ENCODE data around the gene PCDH8. TPM values are rescaled to one million over a fixed set of nuclear protein-coding genes. Genes with fewer than 3 reads are reported as not detected.
A peak's percentile ranks its signal among the peaks of the same experiment; 100 is the strongest.

The PCDH8 gene
- total and polyA plus RNA-seq, 2 of the 13 experiments (the other 11 are each of a cell fraction or from before 2014, with no cell fraction given), result not detected

DNA sequence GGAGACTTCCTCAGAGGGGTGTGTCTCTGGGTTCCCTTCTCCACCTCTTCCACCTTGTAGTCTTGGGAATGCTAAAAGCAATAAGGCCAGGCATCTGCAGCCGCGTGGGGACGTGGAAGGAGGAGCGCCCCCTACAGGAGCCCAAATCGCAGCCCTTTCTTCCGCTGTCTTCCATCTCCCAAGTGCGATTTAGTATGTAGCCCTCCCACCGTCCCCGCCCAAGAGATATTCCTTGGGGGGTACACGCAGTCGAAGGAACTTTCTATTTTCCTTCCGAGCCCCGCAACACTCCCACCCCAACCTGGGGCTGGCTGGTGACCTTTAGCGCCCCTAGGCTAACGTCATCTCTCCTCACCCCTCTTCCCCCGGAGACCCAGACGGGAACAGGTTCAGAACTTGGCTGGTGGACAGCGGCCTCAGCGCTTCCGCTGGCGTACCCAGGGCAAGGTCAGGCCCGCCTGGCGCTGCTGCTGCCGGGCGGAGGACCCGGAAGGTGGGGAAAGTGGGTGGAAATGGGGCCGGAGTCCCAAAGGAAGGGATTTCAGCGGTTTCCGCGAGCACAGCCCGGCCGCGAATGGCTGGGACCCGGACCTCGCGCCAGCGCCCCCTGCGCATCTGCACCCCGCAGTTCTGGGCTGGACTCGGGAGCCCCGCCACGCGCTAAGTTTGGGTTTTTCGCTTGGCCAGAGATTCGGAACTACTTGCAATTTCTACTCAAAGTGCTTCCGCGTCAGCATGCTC, 2.1 kb upstream of the PCDH8 start (continued):
- TF ChIP-seq FOXA1 (IDR thresholded peaks at IDR 0.05) (no peak), FOXA1 (CRISPR knock-in tag; IDR thresholded peaks at IDR 0.05) (no peak), ZFP36L2 (CRISPR knock-in tag; IDR thresholded peaks at IDR 0.05) (peak; percentile 87; the same call in 1 of the 2 replicates), RFX5 (IDR thresholded peaks at IDR 0.05; ENCODE audit: low read depth, low read length) (no peak), ZNF839 (CRISPR knock-in tag; IDR thresholded peaks at IDR 0.05; ENCODE audit: borderline replicate concordance) (peak; percentile 64; the same call in 1 of the 2 replicates), ONECUT2 (CRISPR knock-in tag; IDR thresholded peaks at IDR 0.05) (0 out of 2 replicates have a peak, but pooled peaks have one; percentile 18), TAF1 (CRISPR knock-in tag; IDR thresholded peaks at IDR 0.05) (no peak), TMF1 (CRISPR knock-in tag; IDR thresholded peaks at IDR 0.05; ENCODE audit: low read depth) (peak; percentile 93), ZSCAN20 (CRISPR knock-in tag; IDR thresholded peaks at IDR 0.05; ENCODE audit: borderline replicate concordance) (peak; percentile 87), ZNF253 (CRISPR knock-in tag; IDR thresholded peaks at IDR 0.05; ENCODE audit: borderline replicate concordance) (0 out of 2 replicates have a peak, but pooled peaks have one; percentile 69), HOXA9 (CRISPR knock-in tag; IDR thresholded peaks at IDR 0.05; ENCODE audit: borderline replicate concordance) (peak; percentile 78; the same call in 1 of the 2 replicates), ZNF446 (CRISPR knock-in tag; IDR thresholded peaks at IDR 0.05) (no peak), ZNF468 (CRISPR knock-in tag; IDR thresholded peaks at IDR 0.05) (peak; percentile 80; the same call in 1 of the 2 replicates), ETV6 (CRISPR knock-in tag; conservative IDR thresholded peaks at IDR 0.05) (peak; percentile 90)
- TF ChIP-seq, protein P1, sequence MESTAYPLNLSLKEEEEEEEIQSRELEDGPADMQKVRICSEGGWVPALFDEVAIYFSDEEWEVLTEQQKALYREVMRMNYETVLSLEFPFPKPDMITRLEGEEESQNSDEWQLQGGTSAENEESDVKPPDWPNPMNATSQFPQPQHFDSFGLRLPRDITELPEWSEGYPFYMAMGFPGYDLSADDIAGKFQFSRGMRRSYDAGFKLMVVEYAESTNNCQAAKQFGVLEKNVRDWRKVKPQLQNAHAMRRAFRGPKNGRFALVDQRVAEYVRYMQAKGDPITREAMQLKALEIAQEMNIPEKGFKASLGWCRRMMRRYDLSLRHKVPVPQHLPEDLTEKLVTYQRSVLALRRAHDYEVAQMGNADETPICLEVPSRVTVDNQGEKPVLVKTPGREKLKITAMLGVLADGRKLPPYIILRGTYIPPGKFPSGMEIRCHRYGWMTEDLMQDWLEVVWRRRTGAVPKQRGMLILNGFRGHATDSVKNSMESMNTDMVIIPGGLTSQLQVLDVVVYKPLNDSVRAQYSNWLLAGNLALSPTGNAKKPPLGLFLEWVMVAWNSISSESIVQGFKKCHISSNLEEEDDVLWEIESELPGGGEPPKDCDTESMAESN (CRISPR knock-in tag; conservative IDR thresholded peaks at IDR 0.05), result peak; percentile 79
- TF ChIP-seq, protein P2, sequence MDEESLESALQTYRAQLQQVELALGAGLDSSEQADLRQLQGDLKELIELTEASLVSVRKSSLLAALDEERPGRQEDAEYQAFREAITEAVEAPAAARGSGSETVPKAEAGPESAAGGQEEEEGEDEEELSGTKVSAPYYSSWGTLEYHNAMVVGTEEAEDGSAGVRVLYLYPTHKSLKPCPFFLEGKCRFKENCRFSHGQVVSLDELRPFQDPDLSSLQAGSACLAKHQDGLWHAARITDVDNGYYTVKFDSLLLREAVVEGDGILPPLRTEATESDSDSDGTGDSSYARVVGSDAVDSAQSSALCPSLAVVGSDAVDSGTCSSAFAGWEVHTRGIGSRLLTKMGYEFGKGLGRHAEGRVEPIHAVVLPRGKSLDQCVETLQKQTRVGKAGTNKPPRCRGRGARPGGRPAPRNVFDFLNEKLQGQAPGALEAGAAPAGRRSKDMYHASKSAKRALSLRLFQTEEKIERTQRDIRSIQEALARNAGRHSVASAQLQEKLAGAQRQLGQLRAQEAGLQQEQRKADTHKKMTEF (CRISPR knock-in tag; IDR thresholded peaks at IDR 0.05), result peak; percentile 61; the same call in 1 of the 2 replicates
- TF ChIP-seq, protein P3, sequence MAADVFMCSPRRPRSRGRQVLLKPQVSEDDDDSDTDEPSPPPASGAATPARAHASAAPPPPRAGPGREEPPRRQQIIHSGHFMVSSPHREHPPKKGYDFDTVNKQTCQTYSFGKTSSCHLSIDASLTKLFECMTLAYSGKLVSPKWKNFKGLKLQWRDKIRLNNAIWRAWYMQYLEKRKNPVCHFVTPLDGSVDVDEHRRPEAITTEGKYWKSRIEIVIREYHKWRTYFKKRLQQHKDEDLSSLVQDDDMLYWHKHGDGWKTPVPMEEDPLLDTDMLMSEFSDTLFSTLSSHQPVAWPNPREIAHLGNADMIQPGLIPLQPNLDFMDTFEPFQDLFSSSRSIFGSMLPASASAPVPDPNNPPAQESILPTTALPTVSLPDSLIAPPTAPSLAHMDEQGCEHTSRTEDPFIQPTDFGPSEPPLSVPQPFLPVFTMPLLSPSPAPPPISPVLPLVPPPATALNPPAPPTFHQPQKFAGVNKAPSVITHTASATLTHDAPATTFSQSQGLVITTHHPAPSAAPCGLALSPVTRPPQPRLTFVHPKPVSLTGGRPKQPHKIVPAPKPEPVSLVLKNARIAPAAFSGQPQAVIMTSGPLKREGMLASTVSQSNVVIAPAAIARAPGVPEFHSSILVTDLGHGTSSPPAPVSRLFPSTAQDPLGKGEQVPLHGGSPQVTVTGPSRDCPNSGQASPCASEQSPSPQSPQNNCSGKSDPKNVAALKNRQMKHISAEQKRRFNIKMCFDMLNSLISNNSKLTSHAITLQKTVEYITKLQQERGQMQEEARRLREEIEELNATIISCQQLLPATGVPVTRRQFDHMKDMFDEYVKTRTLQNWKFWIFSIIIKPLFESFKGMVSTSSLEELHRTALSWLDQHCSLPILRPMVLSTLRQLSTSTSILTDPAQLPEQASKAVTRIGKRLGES (CRISPR knock-in tag; IDR thresholded peaks at IDR 0.05; ENCODE audit: borderline replicate concordance), result peak; percentile 76; the same call in 1 of the 2 replicates
- TF ChIP-seq, protein P4, sequence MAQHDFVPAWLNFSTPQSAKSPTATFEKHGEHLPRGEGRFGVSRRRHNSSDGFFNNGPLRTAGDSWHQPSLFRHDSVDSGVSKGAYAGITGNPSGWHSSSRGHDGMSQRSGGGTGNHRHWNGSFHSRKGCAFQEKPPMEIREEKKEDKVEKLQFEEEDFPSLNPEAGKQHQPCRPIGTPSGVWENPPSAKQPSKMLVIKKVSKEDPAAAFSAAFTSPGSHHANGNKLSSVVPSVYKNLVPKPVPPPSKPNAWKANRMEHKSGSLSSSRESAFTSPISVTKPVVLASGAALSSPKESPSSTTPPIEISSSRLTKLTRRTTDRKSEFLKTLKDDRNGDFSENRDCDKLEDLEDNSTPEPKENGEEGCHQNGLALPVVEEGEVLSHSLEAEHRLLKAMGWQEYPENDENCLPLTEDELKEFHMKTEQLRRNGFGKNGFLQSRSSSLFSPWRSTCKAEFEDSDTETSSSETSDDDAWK (CRISPR knock-in tag; IDR thresholded peaks at IDR 0.05), result no peak
- TF ChIP-seq, protein P5, sequence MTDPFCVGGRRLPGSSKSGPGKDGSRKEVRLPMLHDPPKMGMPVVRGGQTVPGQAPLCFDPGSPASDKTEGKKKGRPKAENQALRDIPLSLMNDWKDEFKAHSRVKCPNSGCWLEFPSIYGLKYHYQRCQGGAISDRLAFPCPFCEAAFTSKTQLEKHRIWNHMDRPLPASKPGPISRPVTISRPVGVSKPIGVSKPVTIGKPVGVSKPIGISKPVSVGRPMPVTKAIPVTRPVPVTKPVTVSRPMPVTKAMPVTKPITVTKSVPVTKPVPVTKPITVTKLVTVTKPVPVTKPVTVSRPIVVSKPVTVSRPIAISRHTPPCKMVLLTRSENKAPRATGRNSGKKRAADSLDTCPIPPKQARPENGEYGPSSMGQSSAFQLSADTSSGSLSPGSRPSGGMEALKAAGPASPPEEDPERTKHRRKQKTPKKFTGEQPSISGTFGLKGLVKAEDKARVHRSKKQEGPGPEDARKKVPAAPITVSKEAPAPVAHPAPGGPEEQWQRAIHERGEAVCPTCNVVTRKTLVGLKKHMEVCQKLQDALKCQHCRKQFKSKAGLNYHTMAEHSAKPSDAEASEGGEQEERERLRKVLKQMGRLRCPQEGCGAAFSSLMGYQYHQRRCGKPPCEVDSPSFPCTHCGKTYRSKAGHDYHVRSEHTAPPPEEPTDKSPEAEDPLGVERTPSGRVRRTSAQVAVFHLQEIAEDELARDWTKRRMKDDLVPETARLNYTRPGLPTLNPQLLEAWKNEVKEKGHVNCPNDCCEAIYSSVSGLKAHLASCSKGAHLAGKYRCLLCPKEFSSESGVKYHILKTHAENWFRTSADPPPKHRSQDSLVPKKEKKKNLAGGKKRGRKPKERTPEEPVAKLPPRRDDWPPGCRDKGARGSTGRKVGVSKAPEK (CRISPR knock-in tag; IDR thresholded peaks at IDR 0.05; ENCODE audit: borderline replicate concordance), result no peak
